Measurements from ENCODE around the gene AKAP10. TPM values are rescaled to one million over a fixed set of nuclear protein-coding genes. Genes with fewer than 3 reads are reported as not detected.

The AKAP10 gene
- total and polyA plus RNA-seq, 2 donors (not counting 1 experiment from before 2014, with no cell fraction given): 20.6 to 71.2 TPM

- H3K9me3 ChIP-seq (ENCODE audit: control extremely low read depth in 1 of 3, control insufficient read depth in 2 of 3, insufficient read depth in 1 of 3, low read length in 2 of 3): no peaks in the 10 kb centered on the region
- ATAC-seq (ENCODE audit: low read depth): no peak
- ChIA-PET POLR2A (no interaction called here), CTCF (no interaction called here)
- no peaks in the 10 kb centered on the region for H3K27me3 Mint-ChIP-seq
- no peaks in the 10 kb centered on the region for H3K4me1 ChIP-seq (ENCODE audit: control insufficient read depth in 2 of 2, insufficient read depth in 2 of 2, low read length in 2 of 2)
- no peak overlapping the region for H3K4me2 ChIP-seq (replicated peaks; ENCODE audit: low read depth, low read length, poor library complexity, severe bottlenecking)
- H3K4me3 Mint-ChIP-seq: no peak overlapping the region
- H3K9me3 Mint-ChIP-seq (ENCODE audit: insufficient read depth): no peaks in the 10 kb centered on the region
- H3K27ac ChIP-seq (ENCODE audit: low read length in 2 of 2): no peak overlapping the region
- no peak for DNase-seq
- TF ChIP-seq EZH2 (IDR thresholded peaks at IDR 0.05; ENCODE audit: borderline replicate concordance, insufficient read depth, low read depth, low read length, poor library complexity, severe bottlenecking): no peak
- no peak for TF ChIP-seq CTCF (IDR thresholded peaks at IDR 0.05)
- H3K36me3 ChIP-seq (replicated peaks in 1 of 2; ENCODE audit: control extremely low read depth in 1 of 2, control insufficient read depth in 1 of 2, extremely low read depth in 1 of 2, insufficient read depth in 2 of 2, low read length in 1 of 2): peaks cover 9 to 73% of the 10 kb centered on the region in 2 experiments
- H3K4me3 ChIP-seq (ENCODE audit: control extremely low read depth in 1 of 5, extremely low read depth in 1 of 5, insufficient read depth in 1 of 5, low read depth in 2 of 5, low read length in 4 of 5): no peak overlapping the region
- intact Hi-C loops (cut with micrococcal nuclease): no loop called here
- H3K4me1 Mint-ChIP-seq: no peaks in the 10 kb centered on the region
- no peaks in the 10 kb centered on the region for H3K27me3 ChIP-seq (replicated peaks in 1 of 4; ENCODE audit: control extremely low read depth in 1 of 4, control insufficient read depth in 3 of 4, insufficient read depth in 4 of 4, low read length in 3 of 4)
- no peaks in the 10 kb centered on the region for H3K79me2 ChIP-seq (ENCODE audit: control insufficient read depth, insufficient read depth, low read length)
- no peak overlapping the region for H2AFZ ChIP-seq (ENCODE audit: insufficient read depth, low read depth, low read length, poor library complexity, severe bottlenecking)
- WGBS (ENCODE audit: insufficient coverage): no CpG with 5 or more reads among the region's 5 CpGs
- H3K9ac ChIP-seq (ENCODE audit: low read length): no peak overlapping the region
- H4K20me1 ChIP-seq (ENCODE audit: control insufficient read depth, insufficient read depth, low read length, poor library complexity, severe bottlenecking): peaks cover 3% of the 10 kb centered on the region
- H3K27ac Mint-ChIP-seq: no peak overlapping the region
Observed at GRCh38 chr17:19933628-19934027, 44.0 kb downstream of the AKAP10 start.

- no peaks in the 10 kb centered on the region for H3K9me3 Mint-ChIP-seq (ENCODE audit: insufficient read depth)
- no peaks in the 10 kb centered on the region for H3K79me2 ChIP-seq (ENCODE audit: control insufficient read depth, insufficient read depth, low read length)
- ChIA-PET CTCF (no interaction called here), POLR2A (interaction anchor here (0.6 kb wide), 1 partner anchor 53 kb away, joined by 4 read pairs; no protein-coding TSS in a partner anchor)
- H3K4me2 ChIP-seq (replicated peaks; ENCODE audit: low read depth, low read length, poor library complexity, severe bottlenecking): no peak overlapping the region
- H4K20me1 ChIP-seq (ENCODE audit: control insufficient read depth, insufficient read depth, low read length, poor library complexity, severe bottlenecking): no peaks in the 10 kb centered on the region
- WGBS (ENCODE audit: insufficient coverage): 100% methylated on average over 5 of the region's 5 CpGs
- no peaks in the 10 kb centered on the region for H3K4me1 Mint-ChIP-seq
- no peaks in the 10 kb centered on the region for H3K9me3 ChIP-seq (ENCODE audit: control extremely low read depth in 1 of 3, control insufficient read depth in 2 of 3, insufficient read depth in 1 of 3, low read length in 2 of 3)
- H3K36me3 ChIP-seq (replicated peaks in 1 of 2; ENCODE audit: control extremely low read depth in 1 of 2, control insufficient read depth in 1 of 2, extremely low read depth in 1 of 2, insufficient read depth in 2 of 2, low read length in 1 of 2): peaks cover 9 to 69% of the 10 kb centered on the region in 2 experiments
- no peak overlapping the region for H3K27ac Mint-ChIP-seq
- DNase-seq (no peak), ATAC-seq (ENCODE audit: low read depth) (no peak)
- H3K4me3 ChIP-seq (ENCODE audit: control extremely low read depth in 1 of 5, extremely low read depth in 1 of 5, insufficient read depth in 1 of 5, low read depth in 2 of 5, low read length in 4 of 5): no peak overlapping the region
- TF ChIP-seq CTCF (IDR thresholded peaks at IDR 0.05) (no peak), EZH2 (IDR thresholded peaks at IDR 0.05; ENCODE audit: borderline replicate concordance, insufficient read depth, low read depth, low read length, poor library complexity, severe bottlenecking) (no peak)
- no peak overlapping the region for H3K9ac ChIP-seq (ENCODE audit: low read length)
- no peaks in the 10 kb centered on the region for H3K27me3 Mint-ChIP-seq
- H3K4me3 Mint-ChIP-seq: no peak overlapping the region
- H3K27me3 ChIP-seq (replicated peaks in 1 of 4; ENCODE audit: control extremely low read depth in 1 of 4, control insufficient read depth in 3 of 4, insufficient read depth in 4 of 4, low read length in 3 of 4): no peaks in the 10 kb centered on the region
- intact Hi-C loops (cut with micrococcal nuclease): no loop called here
- H2AFZ ChIP-seq (ENCODE audit: insufficient read depth, low read depth, low read length, poor library complexity, severe bottlenecking): no peak overlapping the region
- no peak overlapping the region for H3K27ac ChIP-seq (ENCODE audit: low read length in 2 of 2)
- no peaks in the 10 kb centered on the region for H3K4me1 ChIP-seq (ENCODE audit: control insufficient read depth in 2 of 2, insufficient read depth in 2 of 2, low read length in 2 of 2)
Observed at GRCh38 chr17:19933221-19933620, 44.4 kb downstream of the AKAP10 start.

Measured in B cell (primary cell).